SK-N-SH (cell line): ENCODE measurements around the gene BAHCC1. TPM values are rescaled to one million over a fixed set of nuclear protein-coding genes. Genes with fewer than 3 reads are reported as not detected.
A peak's percentile ranks its signal among the peaks of the same experiment; 100 is the strongest.

Experiments used
- CTCF ChIA-PET: fragments of 300-600, 350-600 bp; formaldehyde crosslinking; extraction: SDS; loops from one replicate; lab custom pipeline; 2021; lab: Yijun Ruan, JAX
- POLR2A ChIA-PET: fragments of 350-600 bp; sonication (Branson Sonifier 250); formaldehyde crosslinking; extraction: SDS; loops from one replicate; lab custom pipeline; 2020; ENCODE audit warnings: antibody characterized with exemption, inconsistent platforms; lab: Yijun Ruan, JAX
- DNase-seq: peaks from one replicate; pipeline ENCODE4 v3.0.0; 2012
- H2AFZ ChIP-seq: fragments of 200-600 bp; sonication (generic); 2 replicates; pipeline ENCODE4 v1.8.1; 2016; ENCODE audit warnings: antibody characterized with exemption, mild to moderate bottlenecking, low read depth
- H3F3A ChIP-seq: fragments of 200-600 bp; sonication (generic); replicated peaks from 2 replicates; pipeline ENCODE3; 2016; ENCODE audit warnings: antibody characterized with exemption, mild to moderate bottlenecking; ENCODE audit not compliant: insufficient read depth
- H3K27ac ChIP-seq, 2 experiments: fragments of 200-500 bp in 1 of 2; fragments of 200-600 bp in 1 of 2; sonication (Bioruptor generic) in 1 of 2; sonication (generic), shearing (Covaris generic) in 1 of 2; 2 replicates each; pipeline versions ENCODE4 v1.5.1 to v1.6.1; 2014 to 2016; ENCODE audit warnings: low read depth in 2 of 2, inconsistent platforms in 1 of 2, low read length in 1 of 2, mild to moderate bottlenecking in 1 of 2, mixed read lengths in 1 of 2
- H3K27me3 ChIP-seq: fragments of 200-600 bp; sonication (generic), shearing (Covaris generic); 2 replicates; pipeline ENCODE4 v1.6.1; 2016; ENCODE audit warnings: mixed run types; ENCODE audit not compliant: insufficient read depth
- H3K36me3 ChIP-seq, 2 experiments: fragments of 200-500 bp in 1 of 2; fragments of 200-600 bp in 1 of 2; sonication (Bioruptor generic) in 1 of 2; sonication (generic) in 1 of 2; replicated peaks in 1 of 2; 2 replicates each; pipeline versions ENCODE3 to v1.5.1; 2014 to 2016; ENCODE audit warnings: low read length in 1 of 2, mild to moderate bottlenecking in 1 of 2; ENCODE audit not compliant: insufficient read depth in 2 of 2, control insufficient read depth in 1 of 2
- H3K4me1 ChIP-seq, 2 experiments: fragments of 200-500 bp in 1 of 2; fragments of 200-600 bp in 1 of 2; sonication (Bioruptor generic) in 1 of 2; sonication (generic), shearing (Covaris generic) in 1 of 2; 2 replicates each; pipeline versions ENCODE4 v1.5.1 to v1.6.1; 2014 to 2016; ENCODE audit warnings: low read depth in 1 of 2, low read length in 1 of 2, mixed run types in 1 of 2; ENCODE audit not compliant: insufficient read depth in 2 of 2, control insufficient read depth in 1 of 2
- H3K4me2 ChIP-seq: fragments of 200-600 bp; sonication (generic), shearing (Covaris generic); 2 replicates; pipeline ENCODE4 v1.6.1; 2017; ENCODE audit warnings: mixed run types
- H3K4me3 ChIP-seq, 2 experiments: fragments of 200-500 bp in 1 of 2; fragments of 200-600 bp in 1 of 2; sonication (Bioruptor generic) in 1 of 2; sonication (generic), shearing (Covaris generic) in 1 of 2; 2 replicates each; pipeline versions ENCODE4 v1.5.1 to v1.8.1; 2014 to 2016; ENCODE audit warnings: low read depth in 2 of 2, inconsistent platforms in 1 of 2, low read length in 1 of 2, mild to moderate bottlenecking in 1 of 2, mixed read lengths in 1 of 2, moderate library complexity in 1 of 2
- H3K79me2 ChIP-seq: fragments of 200-600 bp; sonication (generic); 2 replicates; pipeline ENCODE4 v1.8.1; 2017; ENCODE audit warnings: mild to moderate bottlenecking; ENCODE audit not compliant: insufficient read depth
- H3K9ac ChIP-seq: fragments of 200-600 bp; sonication (generic); 2 replicates; pipeline ENCODE4 v1.6.1; 2017; ENCODE audit warnings: mixed run types
- H3K9me2 ChIP-seq: fragments of 200-600 bp; sonication (generic); 2 replicates; pipeline ENCODE4 v1.6.1; 2017; ENCODE audit warnings: mixed run types
- H3K9me3 ChIP-seq: fragments of 200-600 bp; sonication (generic); 2 replicates; pipeline ENCODE4 v1.6.1; 2017; ENCODE audit warnings: mixed run types, mild to moderate bottlenecking, moderate library complexity
- H4K20me1 ChIP-seq: fragments of 200-600 bp; sonication (generic); 2 replicates; pipeline ENCODE4 v1.6.1; 2017; ENCODE audit warnings: mild to moderate bottlenecking, mixed run types; ENCODE audit not compliant: insufficient read depth
- ELF1 ChIP-seq: IDR thresholded peaks from 2 replicates; pipeline ENCODE4 v1.4.0; 2012
- EP300 ChIP-seq, 2 experiments: IDR thresholded peaks; 2 replicates each; pipeline versions ENCODE4 v1.4.0 to v1.6.1; 2012; ENCODE audit warnings: borderline replicate concordance in 1 of 2, low read depth in 1 of 2, low read length in 1 of 2
- EZH2phosphoT487 ChIP-seq: fragments of 200-600 bp; sonication (generic); IDR thresholded peaks from 2 replicates; pipeline ENCODE4 v1.6.1; 2017; ENCODE audit warnings: low read depth, mixed run types, mild to moderate bottlenecking, antibody characterized with exemption, moderate library complexity, borderline replicate concordance
- FOXM1 ChIP-seq: IDR thresholded peaks from 2 replicates; pipeline ENCODE4 v1.4.0; 2012; ENCODE audit warnings: low read depth, mild to moderate bottlenecking
- GABPA ChIP-seq: IDR thresholded peaks from 2 replicates; pipeline ENCODE4 v1.4.0; 2012; ENCODE audit warnings: low read depth, mild to moderate bottlenecking
- GATA2 ChIP-seq: sonication (generic); formaldehyde crosslinking; IDR thresholded peaks from 2 replicates; pipeline ENCODE4 v1.5.0; 2020; ENCODE audit warnings: mild to moderate bottlenecking, missing genetic modification reagents
- MAX ChIP-seq: IDR thresholded peaks from 2 replicates; pipeline ENCODE4 v1.4.0; 2012; ENCODE audit warnings: low read depth
- MXI1 ChIP-seq: IDR thresholded peaks from 2 replicates; pipeline ENCODE4 v1.6.1; 2012; ENCODE audit warnings: mild to moderate bottlenecking, low read depth, low read length, improper control_type of control experiment
- NFIC ChIP-seq: IDR thresholded peaks from 2 replicates; pipeline ENCODE4 v1.4.0; 2012; ENCODE audit warnings: borderline replicate concordance
- PBX3 ChIP-seq: IDR thresholded peaks from 2 replicates; pipeline ENCODE4; 2012
- POLR2AphosphoS5 ChIP-seq: IDR thresholded peaks from 2 replicates; pipeline ENCODE4 v1.6.1; 2012; ENCODE audit warnings: low read depth, low read length
- RFX5 ChIP-seq: IDR thresholded peaks from 2 replicates; pipeline ENCODE4 v1.6.1; 2012; ENCODE audit warnings: mild to moderate bottlenecking, improper control_type of control experiment, low read length
- RXRA ChIP-seq: IDR thresholded peaks from 2 replicates; pipeline ENCODE4 v1.4.0; 2012; ENCODE audit warnings: low read depth, mild to moderate bottlenecking, borderline replicate concordance
- SIN3A ChIP-seq: IDR thresholded peaks from 2 replicates; pipeline ENCODE4 v1.6.1; 2012; ENCODE audit warnings: low read depth, mild to moderate bottlenecking, low read length, moderate library complexity, borderline replicate concordance
- TCF12 ChIP-seq: IDR thresholded peaks from 2 replicates; pipeline ENCODE4 v1.4.0; 2012
- TEAD4 ChIP-seq: IDR thresholded peaks from 2 replicates; pipeline ENCODE4 v1.4.0; 2012; ENCODE audit warnings: mild to moderate bottlenecking, borderline replicate concordance; ENCODE audit not compliant: insufficient read depth
- USF1 ChIP-seq: IDR thresholded peaks from 2 replicates; pipeline ENCODE4 v1.4.0; 2012; ENCODE audit warnings: low read depth, borderline replicate concordance
- ZBTB33 ChIP-seq: IDR thresholded peaks from 2 replicates; pipeline ENCODE4 v1.4.0; 2012; ENCODE audit warnings: low read depth, borderline replicate concordance
- WGBS: methylation state at CpG from one replicate; pipeline ENCODE4 v1.1.6; 2017; ENCODE audit warnings: low lambda C conversion rate; 5-methylcytosine and 5-hydroxymethylcytosine counted together
- polyA plus RNA-seq, 3 experiments: library from polyadenylated mRNA; depleted of rRNA; stranded (reverse); fragments of >200 nt; gene quantifications; 2 replicates each; pipeline ENCODE4 v1.2.3, GENCODE V29; 2012

BAHCC1 gene
- polyA plus RNA-seq, 1 of the 3 experiments (the other 2 are of a cell fraction): 6.4 TPM

- TF ChIP-seq TEAD4 (no peak), MXI1 (no peak)
Observed at GRCh38 chr17:81483085-81483861, 88.0 kb downstream of the BAHCC1 start (continued).

- H3K9me3 ChIP-seq: no peaks in the 10 kb centered on the region
- H3K79me2 ChIP-seq: no peaks in the 10 kb centered on the region
- H3K9me2 ChIP-seq: no peaks in the 10 kb centered on the region
- no peak overlapping the region for H2AFZ ChIP-seq
- TF ChIP-seq EP300 (IDR thresholded peaks at IDR 0.05; ENCODE audit: borderline replicate concordance in 1 of 2, low read depth in 1 of 2, low read length in 1 of 2): no peak
- TF ChIP-seq POLR2AphosphoS5: no peak
- no peak for DNase-seq
- peaks cover 6 to 53% of the 10 kb centered on the region in 2 experiments; a peak in 2 of 4 replicates for H3K4me1 ChIP-seq
- no peaks in the 10 kb centered on the region for H4K20me1 ChIP-seq
- no peak overlapping the region for H3K9ac ChIP-seq
- ChIA-PET CTCF (interaction anchor here (0.7 to 8.1 kb wide), 51 partner anchors 8 to 378 kb away, joined by 3 to 140 read pairs (median 8); partner anchors contain the start of genes BAHCC1 and SLC38A10), POLR2A (interaction anchor here (1.0 kb wide), 1 partner anchor 68 kb away, joined by 4 read pairs; the partner anchor contains the start of gene FAAP100)
- WGBS: 76% methylated on average over 5 of the region's 32 CpGs
- 0 out of 4 replicates have a peak overlapping the region, but pooled peaks of 1 of the 2 experiments have one; percentile 61 for H3K4me3 ChIP-seq
- H3F3A ChIP-seq: peaks cover 14% of the 10 kb centered on the region
- no peak overlapping the region for H3K27ac ChIP-seq
- H3K36me3 ChIP-seq: no peaks in the 10 kb centered on the region
- H3K4me2 ChIP-seq: peak overlapping the region; percentile 95; the same call in 1 of the 2 replicates
- no peaks in the 10 kb centered on the region for H3K27me3 ChIP-seq
Observed at GRCh38 chr17:81483862-81484194, 88.6 kb downstream of the BAHCC1 start.

- H3K4me1 ChIP-seq: peaks cover 6 to 51% of the 10 kb centered on the region in 2 experiments; a peak in 2 of 4 replicates
- POLR2A ChIA-PET: interaction anchor here (0.6 to 1.6 kb wide), 10 partner anchors 28 to 239 kb away, joined by 3 to 8 read pairs (median 4); partner anchors contain the start of genes ACTG1, BAHCC1 and FAAP100
- TF ChIP-seq GABPA (no peak), USF1 (no peak), RXRA (no peak), EP300 (IDR thresholded peaks at IDR 0.05; ENCODE audit: borderline replicate concordance in 1 of 2, low read depth in 1 of 2, low read length in 1 of 2) (no peak), GATA2 (CRISPR knock-in tag) (no peak), MAX (peak; percentile 89), PBX3 (no peak), MXI1 (peak; percentile 88), POLR2AphosphoS5 (no peak), SIN3A (peak; percentile 82; the same call in 1 of the 2 replicates), ZBTB33 (no peak), TCF12 (no peak), NFIC (no peak), FOXM1 (peak; percentile 40; the same call in 1 of the 2 replicates), RFX5 (peak; percentile 18; the same call in 1 of the 2 replicates), ELF1 (no peak), TEAD4 (no peak), EZH2phosphoT487 (no peak)
Observed at GRCh38 chr17:81484195-81484979, 89.1 kb downstream of the BAHCC1 start.

More at GRCh38 chr17:81484195-81484979, 89.1 kb downstream of the BAHCC1 start:
- Histone ChIP-seq H2AFZ (peak overlapping the region; percentile 82; the same call in 1 of the 2 replicates), H3F3A (peaks cover 14% of the 10 kb centered on the region), H3K9ac (peak overlapping the region; percentile 49; the same call in 1 of the 2 replicates), H4K20me1 (no peaks in the 10 kb centered on the region), H3K9me2 (no peaks in the 10 kb centered on the region), H3K4me3 (peak overlapping the region; percentile 36 to 61), H3K36me3 (no peaks in the 10 kb centered on the region), H3K4me2 (peak overlapping the region; percentile 95), H3K27ac (no peak overlapping the region), H3K79me2 (no peaks in the 10 kb centered on the region), H3K27me3 (no peaks in the 10 kb centered on the region), H3K9me3 (no peaks in the 10 kb centered on the region)
- CTCF ChIA-PET: interaction anchor here (0.6 to 8.1 kb wide), 90 partner anchors 9 to 383 kb away, joined by 3 to 140 read pairs (median 5); partner anchors contain the start of genes ACTG1, ARL16, BAHCC1 and HGS
- peak; percentile 97 for DNase-seq
- WGBS: 18% methylated on average over 42 of the region's 60 CpGs
